Upper lobe of left lung (tissue), 4 donors: ENCODE data around the gene ARHGEF7.

Source experiments
- EP300 ChIP-seq, 4 donors: sonication (generic); formaldehyde crosslinking; IDR thresholded peaks; one replicate each; pipeline ENCODE4 v1.5.1; 2017; ENCODE audit warnings: antibody characterized with exemption in 4 of 4, control low read depth in 2 of 4
- POLR2AphosphoS5 ChIP-seq, 2 donors: sonication (generic); formaldehyde crosslinking; IDR thresholded peaks; one replicate each; pipeline ENCODE4 v1.5.1; 2017; ENCODE audit warnings: antibody characterized with exemption in 2 of 2
- TF ChIP-seq, protein P1 (sequence below), 6 experiments: fragments of 450-650 bp in 4 of 6; fragments of 200-600 bp in 2 of 6; sonication (generic) in 2 of 6; IDR thresholded peaks; one replicate each; pipeline ENCODE4 v1.5.1; 2016 to 2019; ENCODE audit warnings: antibody characterized with exemption in 6 of 6

GRCh38 chr13:111204438-111205177 is 89.5 kb downstream of the ARHGEF7 start:
- TF ChIP-seq, protein P1, sequence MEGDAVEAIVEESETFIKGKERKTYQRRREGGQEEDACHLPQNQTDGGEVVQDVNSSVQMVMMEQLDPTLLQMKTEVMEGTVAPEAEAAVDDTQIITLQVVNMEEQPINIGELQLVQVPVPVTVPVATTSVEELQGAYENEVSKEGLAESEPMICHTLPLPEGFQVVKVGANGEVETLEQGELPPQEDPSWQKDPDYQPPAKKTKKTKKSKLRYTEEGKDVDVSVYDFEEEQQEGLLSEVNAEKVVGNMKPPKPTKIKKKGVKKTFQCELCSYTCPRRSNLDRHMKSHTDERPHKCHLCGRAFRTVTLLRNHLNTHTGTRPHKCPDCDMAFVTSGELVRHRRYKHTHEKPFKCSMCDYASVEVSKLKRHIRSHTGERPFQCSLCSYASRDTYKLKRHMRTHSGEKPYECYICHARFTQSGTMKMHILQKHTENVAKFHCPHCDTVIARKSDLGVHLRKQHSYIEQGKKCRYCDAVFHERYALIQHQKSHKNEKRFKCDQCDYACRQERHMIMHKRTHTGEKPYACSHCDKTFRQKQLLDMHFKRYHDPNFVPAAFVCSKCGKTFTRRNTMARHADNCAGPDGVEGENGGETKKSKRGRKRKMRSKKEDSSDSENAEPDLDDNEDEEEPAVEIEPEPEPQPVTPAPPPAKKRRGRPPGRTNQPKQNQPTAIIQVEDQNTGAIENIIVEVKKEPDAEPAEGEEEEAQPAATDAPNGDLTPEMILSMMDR (IDR thresholded peaks at IDR 0.05): no peak
- no peak for TF ChIP-seq POLR2AphosphoS5 (IDR thresholded peaks at IDR 0.05)
- TF ChIP-seq EP300 (IDR thresholded peaks at IDR 0.05): no peak
